ENCODE results near the gene C1orf53.

GRCh38 chr1:197907846-197908616 is 5.6 kb downstream of the C1orf53 start:
- TF ChIP-seq CTCF (conservative IDR thresholded peaks at IDR 0.05) (no peak), ZFX (IDR thresholded peaks at IDR 0.05) (no peak)

Data from C4-2B (cell line).